Measurements from ENCODE around the gene HES3. TPM values are rescaled to one million over a fixed set of nuclear protein-coding genes. Genes with fewer than 3 reads are reported as not detected.

HES3 gene
- total RNA-seq, 1 experiment from 2014 or later = not detected

DNA sequence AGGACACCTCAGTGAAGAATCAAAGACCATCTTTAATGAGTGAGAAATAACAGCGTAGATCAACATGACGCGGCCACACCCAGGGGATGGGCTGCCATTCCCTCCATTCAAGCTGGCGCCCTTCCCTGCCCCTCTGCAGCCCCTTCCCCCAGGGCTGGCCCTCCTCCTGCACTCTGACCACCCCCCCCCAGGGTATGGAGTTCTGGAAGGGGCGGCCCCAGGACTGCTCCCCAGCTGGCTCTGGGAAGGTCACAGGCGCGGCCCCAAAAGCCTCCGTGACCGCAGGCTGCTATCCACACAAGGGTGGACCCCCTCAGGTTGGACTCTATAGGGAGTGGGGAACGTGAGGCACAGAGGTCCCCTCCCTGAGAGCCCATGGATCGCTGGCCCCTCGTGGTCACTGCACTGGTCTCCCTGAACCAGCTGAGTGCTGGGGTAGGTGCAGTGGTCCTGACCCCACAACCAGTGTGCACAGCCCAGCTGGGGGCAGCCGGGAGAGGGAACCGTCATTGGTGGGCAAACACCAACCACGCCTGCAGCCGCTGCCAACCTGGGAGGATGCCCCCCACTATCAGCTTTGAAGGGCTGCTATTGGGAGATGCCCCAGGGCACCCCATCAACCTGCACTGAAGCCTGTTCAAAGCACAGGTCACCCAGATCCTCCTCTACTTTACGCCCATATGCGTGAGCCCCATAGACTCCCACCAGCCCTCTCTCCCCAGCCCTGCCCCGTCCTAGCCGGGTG, 33.0 kb downstream of the HES3 start:
- no peak for DNase-seq (ENCODE audit: extremely low read depth, low read depth)

DNA sequence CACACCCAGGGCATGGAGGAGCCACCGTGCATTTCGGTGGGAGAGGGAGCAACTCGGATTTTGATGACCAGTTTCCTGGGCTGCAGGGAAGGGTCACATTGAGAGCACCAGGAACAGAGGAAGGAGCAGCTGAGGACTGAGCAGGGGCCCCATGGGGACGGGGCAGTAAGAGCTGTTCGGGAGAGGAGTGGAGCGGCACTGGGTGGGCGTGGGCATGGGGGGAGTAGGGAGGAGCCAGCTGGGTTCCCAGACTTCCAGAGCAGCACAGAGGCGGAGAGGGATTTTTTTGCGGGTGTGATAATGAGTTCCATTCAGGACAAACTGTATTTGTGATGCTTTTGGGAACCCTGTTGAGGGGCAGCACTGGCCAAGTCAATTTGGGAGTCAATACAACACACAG, 34.3 kb downstream of the HES3 start:
- DNase-seq (ENCODE audit: extremely low read depth, low read depth) = no peak

DNA sequence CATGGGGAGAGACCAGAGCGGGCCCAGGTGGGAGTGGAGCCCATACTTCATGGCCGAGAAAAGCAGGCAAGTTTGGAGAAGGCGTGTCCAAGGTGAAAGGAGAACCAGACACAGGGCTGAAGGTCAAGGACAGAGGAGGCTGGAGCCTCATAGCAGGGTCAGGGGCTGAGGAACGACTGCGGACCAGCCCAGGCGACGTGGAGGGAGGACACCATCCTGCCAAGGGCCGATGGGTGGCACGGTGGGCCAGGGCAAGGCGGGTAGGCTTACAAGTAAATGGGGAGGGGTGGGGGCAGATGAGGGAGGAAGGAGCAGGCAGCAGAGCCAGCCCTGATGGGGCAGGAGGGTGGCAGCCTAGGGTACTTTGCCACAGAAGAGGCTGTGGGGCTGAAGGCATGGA, 35.1 kb downstream of the HES3 start:
- DNase-seq (ENCODE audit: extremely low read depth, low read depth) = no peak

DNA sequence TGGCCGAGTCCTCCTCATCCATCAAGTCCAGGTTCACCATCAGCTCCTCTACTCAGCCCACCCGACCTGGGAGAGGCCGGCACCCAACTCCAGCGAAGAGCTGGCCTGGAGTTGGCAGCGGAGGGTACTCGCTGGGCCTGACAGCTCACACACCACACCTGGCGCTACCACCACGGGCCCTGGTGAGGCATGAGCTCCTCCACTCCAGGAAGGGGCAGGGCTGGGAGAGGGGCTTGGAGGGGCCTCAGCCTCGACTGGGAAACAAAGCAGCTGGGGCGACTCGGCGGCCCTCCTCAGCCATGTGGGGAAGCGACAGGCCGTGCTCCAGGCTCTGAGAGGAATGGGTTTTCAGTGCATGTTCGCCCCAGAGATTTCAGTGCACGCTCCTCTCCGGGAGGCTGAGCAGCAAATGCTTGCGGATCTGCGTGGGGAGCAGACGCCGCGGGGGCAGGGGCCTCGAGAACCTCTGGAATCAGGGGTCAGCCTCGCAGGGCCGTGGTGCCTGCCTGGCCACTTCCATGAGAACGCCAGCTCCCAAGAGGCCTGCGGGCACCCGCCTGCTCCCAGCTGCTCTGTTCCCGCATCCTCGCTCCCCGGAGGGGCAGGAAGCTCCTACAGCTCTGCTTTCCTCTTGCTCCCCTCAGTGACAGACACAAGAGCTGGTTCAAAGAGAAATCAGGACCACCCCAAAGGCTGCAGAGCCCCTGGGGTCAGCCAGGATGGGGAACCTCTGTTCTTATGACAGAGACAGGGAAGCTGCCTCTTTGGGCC, 35.8 kb downstream of the HES3 start:
- no peak for DNase-seq (ENCODE audit: extremely low read depth, low read depth)

DNA sequence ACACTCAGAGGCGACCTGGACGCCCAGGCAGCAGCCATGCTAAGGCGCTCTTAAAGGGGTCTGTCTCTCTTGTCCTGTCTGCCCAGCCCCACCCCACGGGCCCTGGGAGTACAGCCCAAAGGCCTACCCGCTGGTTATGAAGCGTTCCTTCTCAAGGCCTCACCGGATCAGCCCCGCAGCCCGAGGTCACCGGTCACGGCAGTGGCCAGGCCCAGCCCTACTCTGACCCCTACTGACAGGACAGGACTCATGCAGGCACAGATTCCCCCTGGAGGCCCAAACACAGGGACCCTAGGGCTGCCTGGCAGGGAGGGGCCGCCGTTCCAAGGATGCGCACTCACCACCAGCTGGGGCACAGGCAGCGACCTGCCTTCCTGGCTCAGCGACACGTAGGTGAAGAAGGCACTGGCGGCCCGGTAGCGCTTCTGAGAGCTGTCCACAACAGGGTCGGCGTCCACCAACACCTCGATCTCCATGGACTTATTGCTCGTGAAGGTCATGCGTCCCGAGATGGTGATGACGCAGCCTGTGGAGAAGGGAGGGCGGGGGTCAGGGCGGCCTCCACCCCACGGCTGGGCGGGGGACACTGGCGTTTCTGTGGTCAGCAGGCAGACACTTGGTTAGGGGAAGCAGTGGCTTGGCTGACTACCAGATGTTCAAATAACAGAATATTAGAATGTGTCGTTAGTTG, 36.9 kb downstream of the HES3 start:
- DNase-seq (ENCODE audit: extremely low read depth, low read depth) = no peak

DNA sequence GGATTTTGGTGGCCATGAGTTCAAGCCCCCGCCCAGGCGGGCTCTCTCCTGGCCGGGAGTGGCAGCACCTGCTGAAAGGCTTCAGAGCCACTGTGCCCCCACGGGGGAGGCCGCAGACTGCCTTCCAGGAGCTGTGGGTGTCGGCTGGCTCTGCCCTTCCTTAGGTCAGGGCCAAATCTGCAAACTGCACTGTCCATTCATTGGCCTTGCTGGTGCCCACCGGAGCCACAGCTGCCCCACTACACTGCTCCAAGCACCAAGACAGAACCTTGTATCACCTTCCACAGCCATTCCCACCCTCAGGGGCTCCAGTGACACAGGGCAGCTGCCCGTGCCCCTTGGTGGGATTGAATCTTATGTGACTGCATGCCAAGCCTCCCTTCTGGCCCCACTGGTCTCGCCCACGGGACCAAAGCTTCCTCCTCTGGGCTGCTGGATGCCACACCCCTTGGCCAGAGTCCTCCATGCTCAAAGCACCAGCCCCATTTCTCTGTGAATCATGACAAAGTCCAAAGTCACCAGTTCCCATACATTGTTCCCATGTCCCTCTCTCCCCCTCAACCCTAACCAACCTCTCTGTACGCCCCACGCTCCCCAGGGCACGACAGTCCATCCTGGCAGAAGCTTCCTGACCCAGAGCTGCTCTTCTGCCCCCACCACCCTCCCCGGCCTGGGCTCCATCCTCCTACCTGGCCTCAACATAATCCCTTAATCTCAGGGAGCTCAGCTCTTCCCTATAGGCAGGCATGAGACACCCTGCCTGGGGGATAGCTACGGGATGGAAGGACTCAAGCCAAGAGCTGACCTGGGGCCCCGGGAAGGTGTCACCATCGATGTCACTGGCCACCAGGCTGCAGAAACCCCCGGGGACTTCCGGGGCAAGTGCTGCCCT, 37.8 kb downstream of the HES3 start:
- DNase-seq (ENCODE audit: extremely low read depth, low read depth) = no peak

DNA sequence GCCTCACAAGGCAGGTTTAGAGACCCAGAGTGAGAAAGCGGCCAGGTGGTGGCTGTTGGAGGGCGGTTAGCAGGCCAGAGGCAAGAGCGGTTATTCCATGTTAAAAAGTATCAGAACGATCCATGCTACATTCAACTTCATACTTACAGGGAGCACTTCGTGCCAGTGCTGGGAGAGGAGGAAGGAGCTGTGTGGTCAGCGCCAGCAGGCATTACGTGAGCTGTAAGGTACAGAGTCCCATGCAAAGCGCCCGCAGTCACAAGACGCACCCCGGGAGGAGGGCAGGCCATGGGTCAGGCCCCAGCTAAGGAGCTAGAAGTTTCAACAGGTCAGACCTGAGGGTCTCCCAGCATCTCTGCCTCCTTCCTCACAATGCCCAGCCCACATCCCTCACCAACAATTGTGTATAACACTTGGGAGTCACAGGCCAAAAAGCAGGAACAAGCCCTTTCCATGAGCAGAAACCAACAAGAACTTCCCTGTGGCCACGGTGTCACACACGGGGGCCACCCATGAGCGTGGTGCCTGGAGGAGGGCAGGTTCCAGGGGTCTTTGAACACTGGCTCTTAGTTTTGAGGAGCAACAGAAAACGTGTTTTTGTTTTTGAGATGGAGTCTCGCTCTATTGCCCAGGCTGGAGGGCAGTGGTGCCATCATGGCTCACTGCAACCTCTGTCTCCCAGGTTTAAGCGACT, 38.7 kb downstream of the HES3 start:
- no peak for DNase-seq (ENCODE audit: extremely low read depth, low read depth)

DNA sequence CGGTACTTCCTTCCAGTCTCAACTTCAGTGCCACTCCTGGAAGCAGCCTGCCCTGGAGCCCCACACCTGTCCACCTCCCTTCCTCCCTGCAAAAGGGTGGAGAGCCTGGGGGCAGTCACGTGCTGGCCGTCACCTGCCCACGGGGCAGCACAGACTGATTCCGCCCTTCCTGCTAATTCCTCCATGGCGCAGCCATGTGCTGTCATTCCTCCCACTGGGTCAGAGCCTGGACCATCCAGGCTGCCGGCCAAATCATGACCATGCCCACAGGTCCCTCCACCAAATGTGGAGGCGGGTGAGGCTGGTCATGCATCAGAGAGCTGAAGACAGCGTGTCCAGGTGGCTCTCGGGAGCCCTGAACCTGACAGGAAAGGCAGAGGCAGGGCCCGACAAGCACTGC, 41.4 kb downstream of the HES3 start:
- no peak for DNase-seq (ENCODE audit: extremely low read depth, low read depth)

DNA sequence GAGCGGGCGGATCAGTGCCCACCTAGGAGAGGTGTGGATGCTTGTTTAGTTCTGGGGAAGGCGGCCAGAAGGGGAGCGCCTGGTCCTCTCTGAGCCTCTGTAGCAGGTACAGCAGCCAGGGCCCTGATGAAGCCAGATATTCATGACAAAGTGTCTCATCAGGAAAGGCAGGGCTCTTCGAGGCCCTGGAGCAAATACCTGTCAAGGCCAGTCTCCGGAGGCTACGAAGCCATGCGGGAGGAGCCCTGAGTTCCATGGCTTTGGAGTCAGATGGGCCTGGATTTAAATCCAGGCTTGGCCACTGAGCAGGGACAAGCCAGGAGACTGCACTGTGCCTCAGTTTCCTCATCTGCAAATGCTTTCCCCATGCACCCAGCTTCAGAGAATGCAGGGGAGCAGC, 42.3 kb downstream of the HES3 start:
- no peak for DNase-seq (ENCODE audit: extremely low read depth, low read depth)

DNA sequence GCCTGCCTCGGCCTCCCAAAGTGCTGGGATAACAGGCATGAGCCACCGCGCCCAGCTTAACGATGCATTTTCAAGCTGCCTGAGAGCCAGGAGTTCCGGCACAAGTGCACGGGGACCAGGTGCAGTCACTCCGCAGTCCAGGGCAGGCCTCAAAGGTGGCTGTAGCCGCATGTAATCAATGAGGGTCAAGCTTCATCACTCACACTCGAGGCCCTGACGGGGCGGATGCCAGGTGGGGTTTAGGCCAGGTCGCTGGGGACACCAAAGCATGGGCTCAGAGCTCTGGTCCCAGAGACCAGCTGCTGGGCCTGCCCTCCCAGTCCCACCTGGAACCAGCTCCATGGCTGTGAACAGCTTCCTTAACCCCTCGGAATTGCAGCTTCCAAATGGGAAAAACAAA, 43.0 kb downstream of the HES3 start:
- no peak for DNase-seq (ENCODE audit: extremely low read depth, low read depth)

DNA sequence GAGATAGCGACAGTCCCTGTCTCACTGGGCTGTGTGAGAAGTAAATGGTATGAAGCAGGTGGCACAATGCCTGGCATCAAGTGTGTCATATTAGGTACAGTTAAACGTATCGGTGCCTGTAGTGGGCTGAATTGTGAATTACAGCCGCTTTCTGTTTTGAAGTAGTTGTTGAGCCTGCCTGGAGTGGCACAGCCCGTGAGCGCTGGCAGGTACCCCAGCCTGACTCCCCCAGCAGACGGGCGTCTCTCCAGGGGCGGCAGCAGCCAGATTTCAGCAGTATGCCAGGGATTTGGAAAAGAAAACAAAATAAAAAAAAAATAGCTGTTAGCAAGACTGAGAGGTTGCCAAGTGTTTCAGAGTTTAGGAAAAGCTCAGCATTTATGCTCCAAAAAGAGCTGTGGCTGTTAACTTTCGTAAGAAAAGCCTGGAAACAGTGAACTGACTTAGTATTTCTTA, 43.5 kb downstream of the HES3 start:
- no peak for DNase-seq (ENCODE audit: extremely low read depth, low read depth)

DNA sequence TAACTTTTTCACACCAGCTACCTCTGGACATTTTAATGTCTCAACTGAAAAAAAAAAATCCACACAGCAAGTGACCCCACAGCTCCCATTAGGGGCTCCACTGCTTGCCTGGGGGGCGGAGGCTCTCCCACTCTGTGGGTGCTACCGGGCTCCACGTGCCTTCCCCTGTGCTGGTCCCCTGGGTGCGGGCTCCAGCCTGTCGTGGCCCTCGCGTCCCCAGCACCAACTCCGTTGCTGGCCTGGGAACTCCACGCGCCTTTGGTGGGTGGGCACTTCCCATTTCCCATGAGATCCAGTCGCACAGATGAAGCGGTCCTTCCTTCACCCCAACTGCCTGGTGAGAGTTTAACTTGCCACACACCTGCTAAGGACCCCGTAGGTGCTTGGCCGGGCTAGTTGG, 44.0 kb downstream of the HES3 start:
- no peak for DNase-seq (ENCODE audit: extremely low read depth, low read depth)

DNA sequence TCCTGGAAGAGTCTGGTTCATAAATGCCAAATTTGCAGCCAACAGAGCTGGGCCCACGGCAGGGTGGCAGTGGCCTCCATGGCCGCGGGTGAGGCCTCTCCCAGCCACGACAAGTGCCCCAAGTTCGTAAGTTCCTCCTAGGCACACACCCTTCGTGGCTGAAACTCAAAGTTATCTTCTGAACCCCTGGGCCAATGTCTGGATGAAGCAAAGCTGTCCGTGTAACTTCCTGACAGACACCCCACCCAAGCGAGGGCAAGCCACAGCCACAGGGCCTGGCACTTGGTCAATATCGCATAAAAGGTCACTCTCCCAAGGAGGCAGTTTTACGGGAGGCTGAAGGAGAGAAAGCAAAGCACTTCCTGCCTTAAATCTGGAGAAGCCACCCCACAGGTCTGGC, 44.7 kb downstream of the HES3 start:
- no peak for DNase-seq (ENCODE audit: extremely low read depth, low read depth)

DNA sequence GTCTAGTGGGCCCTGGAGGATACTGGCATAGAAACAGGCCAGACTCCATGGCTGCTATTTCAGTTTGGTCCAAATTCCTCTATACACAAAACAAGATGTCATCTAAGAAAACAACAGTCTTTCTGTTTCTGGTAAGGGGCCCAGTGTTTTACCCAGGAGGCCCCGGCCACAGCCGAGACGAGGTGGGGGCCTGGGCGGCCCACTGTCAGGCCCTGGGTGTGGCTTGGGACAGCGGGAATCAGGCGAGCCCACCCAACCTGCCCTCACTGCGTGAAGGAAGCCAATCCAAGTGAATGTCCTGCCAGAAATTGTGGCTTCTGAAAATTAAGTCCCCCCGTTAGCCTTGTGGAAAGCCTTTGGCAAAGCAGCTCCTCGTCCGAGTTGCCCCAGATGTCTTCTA, 48.1 kb downstream of the HES3 start:
- DNase-seq (ENCODE audit: extremely low read depth, low read depth) = no peak

DNA sequence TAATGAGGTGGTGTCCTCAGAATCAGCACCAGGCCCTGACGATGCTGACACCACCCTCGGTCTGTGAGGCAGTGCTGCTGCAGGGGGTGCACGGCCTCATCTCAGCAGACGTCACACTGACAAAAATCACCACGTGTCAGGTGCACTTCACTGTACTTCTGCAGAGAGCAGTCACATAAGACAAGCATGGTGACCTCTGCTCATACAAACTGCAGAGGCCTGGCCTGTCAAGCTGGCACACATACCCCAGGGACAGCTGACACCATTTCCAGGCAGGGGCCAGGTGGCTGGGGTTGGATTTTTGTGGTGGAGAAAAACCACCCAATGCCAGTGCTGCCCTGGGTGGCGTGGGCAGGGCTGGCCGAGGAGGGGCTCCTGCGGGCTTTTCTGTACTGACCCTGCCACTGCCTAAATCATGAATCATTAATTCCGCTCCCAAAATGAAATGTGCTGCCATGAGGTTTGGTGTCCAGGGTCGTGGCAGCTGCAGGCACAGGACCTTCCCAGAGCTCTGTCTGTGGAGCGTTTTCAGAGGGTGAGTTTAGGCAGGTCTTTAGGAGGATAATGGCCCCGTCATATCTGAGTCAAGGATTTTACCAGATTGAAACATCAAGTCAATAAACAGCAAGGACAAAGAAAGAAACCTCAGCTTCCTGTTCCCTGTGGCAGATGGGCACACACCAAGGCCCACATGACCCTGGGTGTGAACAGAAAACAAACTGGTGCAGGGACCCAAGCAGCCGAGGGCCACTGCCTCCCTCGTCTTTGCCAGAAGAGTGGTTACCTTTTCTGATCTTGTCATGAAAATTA, 50.3 kb downstream of the HES3 start:
- no peak for DNase-seq (ENCODE audit: extremely low read depth, low read depth)

DNA sequence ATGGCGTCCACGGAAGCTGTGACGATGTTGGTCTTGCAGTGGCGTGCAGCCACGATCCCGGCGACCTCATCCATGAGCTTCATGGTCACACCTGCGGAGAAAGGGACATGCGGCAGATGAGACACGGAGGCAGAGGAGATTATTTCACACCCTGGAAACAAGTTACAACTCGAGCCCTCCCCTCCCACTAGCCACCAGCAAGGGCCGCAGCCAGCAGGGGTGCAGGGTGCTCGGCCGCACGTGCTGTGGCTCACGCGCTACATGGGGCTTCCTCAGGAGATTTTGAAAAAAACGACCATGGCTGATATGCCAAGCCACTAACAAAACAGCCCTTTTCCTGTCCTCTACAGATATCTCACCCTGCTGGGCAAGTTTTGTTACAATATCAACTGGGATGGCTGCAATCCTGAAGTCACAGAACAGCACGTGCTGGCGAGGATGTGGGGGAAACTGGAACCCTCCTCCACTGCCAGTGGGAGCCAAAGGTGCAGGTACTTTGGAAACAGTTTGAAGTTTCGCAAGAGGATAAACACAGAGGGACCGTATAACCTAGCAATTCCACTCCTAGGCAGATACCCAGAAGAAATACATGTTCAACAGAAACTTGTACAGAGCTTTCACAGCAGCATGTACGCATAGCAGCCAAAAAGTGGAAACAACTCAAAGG, 51.0 kb downstream of the HES3 start:
- DNase-seq (ENCODE audit: extremely low read depth, low read depth) = no peak
